Stimulated activated CD4-positive, alpha-beta T cell treated with anti-CD3 and anti-CD28 coated beads, Interleukin-4, amount 100 ng/mL, for 1 hour (primary cell): Measurements from ENCODE around the gene KCNIP4.
"Not testable (repeated sequence)": the region's sequence is repeated elsewhere in the genome, so short reads cannot be mapped to it uniquely, and the experiment has no call there.

ENCODE experiments used
- DNase-seq: peaks from one replicate; pipeline ENCODE4 v3.0.0-alpha.2; 2020

The KCNIP4 gene

DNA sequence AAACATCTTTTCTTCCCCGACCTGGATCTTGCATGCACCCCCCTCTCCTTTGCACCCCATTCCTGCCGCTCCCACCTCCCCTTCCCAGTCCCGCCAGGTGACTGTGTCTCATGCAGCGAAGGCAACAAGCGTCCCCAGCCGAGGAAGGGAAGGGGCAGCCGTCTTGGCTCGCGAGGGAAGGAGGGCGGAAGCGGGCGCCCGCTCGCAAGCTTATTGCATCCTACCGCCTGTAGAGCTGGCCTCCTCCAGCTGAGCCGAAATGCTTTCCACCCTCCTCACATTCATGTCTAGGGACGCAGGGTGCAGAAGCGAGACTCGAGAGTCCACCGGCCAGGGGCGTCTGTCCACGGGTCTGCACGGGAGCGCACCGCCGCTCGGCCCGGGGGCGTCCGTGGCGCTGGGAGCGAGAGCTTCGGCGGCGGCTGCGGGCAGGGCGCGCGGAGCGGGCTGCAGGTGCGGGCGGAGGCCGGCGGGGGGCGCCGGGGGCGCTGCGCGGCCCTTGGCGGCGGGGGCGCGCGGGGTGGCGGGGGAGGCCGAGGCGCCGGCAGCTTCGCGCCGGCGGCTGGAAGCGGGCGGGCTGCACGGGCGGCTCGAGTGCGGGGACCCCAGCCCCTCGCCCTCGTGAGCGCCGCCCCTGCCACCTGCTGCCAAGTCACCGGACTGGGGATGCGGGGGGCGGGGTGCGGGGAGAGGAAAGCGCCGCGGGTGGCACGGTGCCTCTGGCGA is at the start of gene KCNIP4:
Gene KCNIP4 (minus strand): TSS at position 426 of the 726 bp plus-strand sequence.
- DNase-seq, result peak; percentile 2

GRCh38 chr4:21996618-21997017 is 48.0 kb upstream of the KCNIP4 start:
- DNase-seq, result not testable (repeated sequence)

GRCh38 chr4:21992330-21992729 is 43.8 kb upstream of the KCNIP4 start:
- no peak for DNase-seq

- no peak for DNase-seq
These were observed 43.0 kb upstream of the KCNIP4 start for GRCh38 chr4:21991562-21991961.

GRCh38 chr4:21991050-21991449 is 42.5 kb upstream of the KCNIP4 start:
- no peak for DNase-seq

- DNase-seq, result no peak
These were observed 40.8 kb upstream of the KCNIP4 start for GRCh38 chr4:21989351-21989750.

- no peak for DNase-seq
These were observed 37.7 kb upstream of the KCNIP4 start for GRCh38 chr4:21986307-21986706.

DNA sequence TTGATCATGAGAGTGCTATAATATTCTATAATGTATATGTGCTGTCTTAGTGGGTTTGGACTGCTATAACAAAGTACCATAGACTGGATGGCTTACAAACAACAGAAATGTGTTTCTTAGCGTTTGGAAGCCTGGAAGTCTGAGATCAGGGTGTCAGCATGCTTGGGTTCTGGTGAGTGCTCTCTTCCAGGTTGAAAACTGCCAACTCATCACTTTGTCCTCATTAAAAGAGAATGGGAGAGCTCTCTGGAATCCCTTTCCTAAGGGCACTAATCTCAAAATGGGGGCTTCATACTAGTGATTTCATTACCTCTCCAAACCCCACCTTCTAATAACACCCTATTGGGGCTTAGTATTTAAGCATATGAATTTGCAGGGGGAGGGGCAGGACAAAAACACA is 33.5 kb upstream of the KCNIP4 start:
- DNase-seq, result no peak

DNA sequence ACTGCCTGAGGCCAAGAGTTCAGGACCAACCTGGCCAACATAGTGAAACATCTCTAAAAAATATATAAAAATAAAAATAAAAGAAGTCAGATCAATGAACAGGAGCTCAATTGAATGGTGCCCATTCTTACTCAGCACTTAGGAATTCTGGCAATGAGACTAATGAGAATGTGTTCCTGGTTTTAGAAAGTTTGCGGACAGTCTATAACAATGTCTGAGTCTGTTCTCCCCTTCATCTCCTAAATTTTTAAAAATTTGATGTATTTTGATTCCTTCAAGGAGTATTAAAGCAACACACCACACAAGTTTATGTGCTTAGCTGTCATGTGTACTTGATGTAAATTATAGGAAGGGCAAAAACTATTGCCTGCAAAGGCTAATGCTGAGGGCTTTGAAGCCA is 30.6 kb upstream of the KCNIP4 start:
- no peak for DNase-seq

- no peak for DNase-seq
These were observed 27.6 kb upstream of the KCNIP4 start for GRCh38 chr4:21976166-21976565.

DNA sequence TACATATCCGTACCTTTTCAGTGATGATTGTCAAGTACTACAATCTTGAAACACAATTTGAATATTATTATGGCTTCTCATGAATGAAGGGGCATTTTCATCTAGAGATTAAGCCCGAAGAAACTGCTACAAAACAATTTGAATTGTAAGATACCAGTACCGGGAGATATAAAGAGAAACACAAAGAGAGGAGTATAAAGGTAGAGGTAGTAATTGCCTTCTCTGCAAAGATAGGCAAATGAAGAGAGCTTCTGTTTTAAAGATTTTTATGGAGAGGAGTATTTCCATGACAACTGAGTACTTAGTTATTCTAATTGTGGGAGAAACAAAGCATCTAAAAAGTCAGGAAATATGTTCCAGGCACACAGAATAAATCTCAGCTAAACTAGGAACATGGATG is 25.3 kb upstream of the KCNIP4 start:
- no peak for DNase-seq

GRCh38 chr4:21964762-21965319 is 16.3 kb upstream of the KCNIP4 start:
- DNase-seq, result no peak

DNA sequence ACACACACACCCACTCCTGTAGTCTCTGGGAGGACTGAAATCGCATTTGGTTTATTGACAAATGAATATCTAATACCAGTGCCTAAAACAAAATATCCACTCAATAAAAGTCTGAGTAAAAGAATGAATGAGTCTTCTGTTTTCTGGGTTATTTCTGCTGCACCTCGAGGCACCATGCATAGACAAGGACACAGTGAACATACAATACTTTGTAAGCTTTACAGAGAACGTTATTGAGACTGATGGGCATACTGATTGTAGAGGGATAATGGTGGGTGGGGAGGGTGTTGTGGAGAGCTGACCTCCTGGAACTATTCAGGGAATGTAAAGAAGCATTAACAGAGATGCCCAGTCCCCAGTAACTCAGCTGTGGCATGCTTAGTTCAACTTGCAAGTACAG is 14.1 kb upstream of the KCNIP4 start:
- DNase-seq, result no peak

DNA sequence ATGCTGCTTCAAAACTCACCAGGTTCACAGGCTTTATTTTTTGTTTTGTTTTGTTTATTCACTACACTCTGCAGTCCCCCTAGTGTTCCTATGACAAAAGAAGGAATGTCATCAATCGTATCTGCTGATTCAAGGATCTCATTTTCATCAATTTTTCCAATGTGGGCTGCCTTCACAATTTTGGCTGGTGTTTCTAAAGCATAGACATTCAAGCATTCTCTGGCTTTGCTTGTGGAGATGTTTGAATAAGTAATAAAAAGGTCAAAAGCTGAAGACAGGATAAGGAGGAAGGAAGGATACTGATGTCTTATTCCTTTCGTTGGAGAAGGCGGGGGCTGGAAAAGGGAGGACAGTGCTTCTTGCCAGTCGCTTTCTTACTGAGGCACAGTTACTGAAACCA is 12.2 kb upstream of the KCNIP4 start:
- no peak for DNase-seq

DNA sequence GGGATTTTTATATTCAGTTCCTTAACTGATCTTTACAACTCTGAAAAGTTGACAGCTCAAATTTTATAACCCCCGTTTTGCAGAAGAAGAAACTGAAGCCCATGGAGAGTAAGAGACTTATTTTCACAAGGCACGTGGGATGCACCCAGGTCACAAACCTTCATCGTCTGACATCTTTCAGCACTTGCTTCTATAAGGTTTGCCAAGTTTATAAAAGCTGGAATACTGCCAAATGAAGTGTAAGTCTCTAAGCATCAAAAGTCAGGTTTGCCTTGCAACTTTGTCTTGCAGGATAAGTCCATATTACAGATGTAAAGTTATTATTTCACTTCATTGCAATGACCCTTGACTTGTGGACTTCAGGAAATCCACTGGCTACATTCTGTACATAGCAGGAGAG is 6.3 kb upstream of the KCNIP4 start:
- no peak for DNase-seq

DNA sequence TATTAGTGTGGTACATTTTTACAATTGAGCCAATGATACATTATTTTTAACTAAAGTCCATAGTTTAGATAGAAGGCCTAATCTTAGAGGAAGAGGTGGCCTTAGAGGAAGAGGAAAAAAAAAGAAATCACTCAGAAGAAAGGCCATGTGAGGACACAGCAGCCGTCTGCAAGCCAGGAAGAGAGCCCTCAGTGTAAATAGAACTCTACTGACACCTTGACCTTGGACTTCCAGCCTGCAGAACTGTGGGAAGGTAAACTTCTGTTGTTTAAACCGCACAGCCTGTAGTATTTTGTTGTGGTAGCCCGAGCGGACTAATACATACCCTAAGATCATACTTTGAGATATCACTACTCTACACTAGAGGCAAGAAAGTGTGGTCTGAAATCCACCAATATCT is 5.1 kb upstream of the KCNIP4 start:
- no peak for DNase-seq

GRCh38 chr4:21952549-21952948 is 4.0 kb upstream of the KCNIP4 start:
- DNase-seq, result no peak

- no peak for DNase-seq
These were observed 493 bp upstream of the KCNIP4 start for GRCh38 chr4:21949073-21949457.

- DNase-seq, result no peak
These were observed 703 bp downstream of the KCNIP4 start for GRCh38 chr4:21947791-21948346.

DNA sequence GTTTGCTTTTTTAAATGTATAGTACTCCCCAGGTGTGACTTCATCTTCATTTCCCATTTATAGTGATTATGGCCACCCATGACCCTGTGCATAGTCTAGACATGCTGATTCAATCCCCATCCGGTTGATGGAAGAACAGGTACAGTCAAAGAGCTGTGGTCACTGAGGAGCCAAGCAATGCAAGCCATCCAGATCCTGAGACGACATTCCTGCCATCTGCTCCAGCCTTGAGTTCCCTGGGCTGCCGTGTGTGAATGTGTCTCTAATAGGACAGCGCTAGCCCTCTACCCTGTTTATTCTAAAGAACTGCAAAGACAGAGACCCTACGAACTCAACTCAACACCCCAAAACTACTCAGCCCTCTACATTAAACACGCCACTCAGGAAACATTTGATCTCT is 1.7 kb downstream of the KCNIP4 start:
- DNase-seq, result no peak

DNA sequence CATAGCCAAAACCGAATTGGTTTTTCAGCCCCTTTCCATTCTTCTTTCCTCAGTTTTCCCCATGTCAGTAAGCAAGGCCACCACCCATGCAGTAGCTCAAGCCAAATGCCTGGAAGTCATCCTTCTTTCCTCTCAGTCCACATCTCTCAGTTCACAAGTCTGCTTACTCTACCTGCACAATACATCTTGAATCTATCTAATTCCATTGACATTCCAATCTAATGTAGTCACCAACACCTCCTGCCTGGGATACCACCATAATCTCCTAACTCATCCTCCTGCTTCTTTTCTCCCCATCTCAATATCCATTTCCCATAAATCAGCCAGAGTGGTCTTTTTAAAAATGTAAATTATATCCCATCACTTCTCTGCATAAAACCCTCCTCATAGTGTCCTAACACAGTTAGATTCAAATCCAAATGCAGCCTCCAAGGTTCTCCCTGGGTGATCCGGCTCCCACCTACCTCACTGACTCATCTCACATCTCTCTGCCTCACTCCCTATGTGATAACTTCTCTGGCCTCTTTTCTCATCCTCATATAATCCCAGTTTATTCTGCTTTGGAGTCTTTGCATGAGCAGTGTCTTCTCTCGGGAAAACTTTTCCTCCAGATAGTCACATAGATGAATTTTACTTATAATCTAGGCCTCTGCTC is 26.9 kb downstream of the KCNIP4 start:
- DNase-seq, result no peak

DNA sequence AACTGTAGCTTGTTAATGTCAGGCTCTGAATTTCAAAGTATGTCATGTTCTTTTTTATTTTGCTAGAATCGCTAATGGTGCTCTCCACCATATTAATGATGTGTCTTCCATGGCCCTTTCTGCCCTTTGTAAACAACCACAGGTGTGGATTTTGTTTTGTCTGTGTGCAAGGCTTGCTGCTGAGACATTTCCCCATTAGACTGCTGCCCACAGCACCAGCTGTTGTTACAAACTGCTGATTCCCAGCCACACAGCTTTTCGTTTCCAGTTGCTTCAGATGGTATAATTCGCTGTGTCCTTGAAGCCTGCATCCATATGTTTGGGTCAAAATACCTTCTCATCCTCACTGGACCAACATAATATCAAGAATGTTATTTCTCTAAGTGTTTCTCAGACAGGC is 32.8 kb downstream of the KCNIP4 start:
- no peak for DNase-seq

GRCh38 chr4:21901831-21902230 is 46.7 kb downstream of the KCNIP4 start:
- no peak for DNase-seq

DNA sequence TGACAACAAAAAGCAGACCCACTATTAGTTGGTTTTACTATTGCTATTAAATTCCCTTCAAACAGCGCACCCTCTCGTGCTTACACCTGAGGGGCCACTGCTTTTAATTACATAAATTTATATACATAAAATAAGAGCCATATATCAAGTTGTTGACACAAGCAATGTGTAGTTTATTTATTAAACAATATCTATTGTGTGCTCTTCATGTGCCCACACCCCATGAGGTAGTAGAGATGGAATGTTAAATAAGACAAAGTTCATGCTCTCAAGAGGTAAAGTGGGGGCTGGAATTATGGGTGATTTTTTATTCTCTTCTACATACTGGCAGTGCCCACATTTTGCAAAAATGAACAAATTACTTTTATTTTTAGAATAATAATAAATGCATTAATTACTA is 47.3 kb downstream of the KCNIP4 start:
- no peak for DNase-seq
